Neuronal stem cell (in vitro differentiated cells): ENCODE measurements around the gene ENOX1.
"Not testable (repeated sequence)": the region's sequence is repeated elsewhere in the genome, so short reads cannot be mapped to it uniquely, and the experiment has no call there.

ENCODE experiments used
- DNase-seq: peaks from one replicate; pipeline ENCODE4 v3.0.0-alpha.2; 2013; ENCODE audit warnings: low spot score
- H2AFZ ChIP-seq: one replicate; pipeline ENCODE4 v1.6.1; 2013; ENCODE audit warnings: mild to moderate bottlenecking, low read length, inconsistent platforms
- H2AK5ac ChIP-seq: 2 replicates; pipeline ENCODE4 v1.6.1; 2013; ENCODE audit warnings: low read depth, mild to moderate bottlenecking, inconsistent platforms, low read length, moderate library complexity, mixed read lengths
- H2BK120ac ChIP-seq: 2 replicates; pipeline ENCODE4 v1.6.1; 2013; ENCODE audit warnings: low read depth, mild to moderate bottlenecking, inconsistent platforms, low read length, moderate library complexity, mixed read lengths
- H2BK12ac ChIP-seq: one replicate; pipeline ENCODE4 v1.6.1; 2013; ENCODE audit warnings: low read length, inconsistent platforms
- H2BK15ac ChIP-seq: 2 replicates; pipeline ENCODE4 v1.6.1; 2013; ENCODE audit warnings: mild to moderate bottlenecking, low read length, inconsistent platforms, mixed read lengths
- H2BK5ac ChIP-seq: one replicate; pipeline ENCODE4 v1.6.1; 2013; ENCODE audit warnings: inconsistent platforms, mild to moderate bottlenecking, low read length, moderate library complexity
- H3K14ac ChIP-seq: one replicate; pipeline ENCODE4 v1.6.1; 2013; ENCODE audit warnings: low read length, inconsistent platforms
- H3K18ac ChIP-seq: 2 replicates; pipeline ENCODE4 v1.6.1; 2013; ENCODE audit warnings: low read length, inconsistent platforms
- H3K23ac ChIP-seq: 2 replicates; pipeline ENCODE4 v1.6.1; 2013; ENCODE audit warnings: low read depth, mild to moderate bottlenecking, mixed read lengths, low read length, inconsistent platforms; ENCODE audit not compliant: poor library complexity
- H3K27ac ChIP-seq: replicated peaks from 3 replicates; pipeline ENCODE4 v1.5.1; 2013; ENCODE audit warnings: low read length, inconsistent platforms
- H3K27me3 ChIP-seq, 3 experiments: 2 replicates each; pipeline ENCODE4 v1.6.1; 2013; ENCODE audit warnings: low read length in 3 of 3, mild to moderate bottlenecking in 2 of 3, inconsistent platforms in 1 of 3, low read depth in 1 of 3, mixed read lengths in 1 of 3, moderate library complexity in 1 of 3; ENCODE audit not compliant: control insufficient read depth in 3 of 3, insufficient read depth in 3 of 3
- H3K36me3 ChIP-seq, 2 donors: replicated peaks in 1 of 2; 2 replicates each; pipeline ENCODE4 v1.6.1; 2013; ENCODE audit warnings: low read length in 2 of 2; ENCODE audit not compliant: control insufficient read depth in 2 of 2, insufficient read depth in 2 of 2
- H3K4ac ChIP-seq: 2 replicates; pipeline ENCODE4 v1.6.1; 2013; ENCODE audit warnings: inconsistent platforms, mild to moderate bottlenecking, low read length, moderate library complexity
- H3K4me1 ChIP-seq, 2 donors: 1 replicate in 1 of 2; 2 replicates in 1 of 2; pipeline ENCODE4 v1.6.1; 2013; ENCODE audit warnings: low read length in 2 of 2, low read depth in 1 of 2; ENCODE audit not compliant: control insufficient read depth in 2 of 2, insufficient read depth in 1 of 2
- H3K4me2 ChIP-seq: one replicate; pipeline ENCODE4 v1.6.1; 2013; ENCODE audit warnings: mild to moderate bottlenecking, low read length, inconsistent platforms; ENCODE audit not compliant: insufficient read depth, poor library complexity, severe bottlenecking
- H3K4me3 ChIP-seq, 2 donors: 2 replicates each; pipeline ENCODE4 v1.5.1; 2013; ENCODE audit warnings: low read length in 2 of 2, mild to moderate bottlenecking in 2 of 2, inconsistent platforms in 1 of 2, moderate library complexity in 1 of 2
- H3K79me1 ChIP-seq: one replicate; pipeline ENCODE4 v1.6.1; 2013; ENCODE audit warnings: low read depth, mild to moderate bottlenecking, inconsistent platforms, low read length, moderate library complexity
- H3K9ac ChIP-seq: one replicate; pipeline ENCODE4 v1.6.1; 2013; ENCODE audit warnings: mild to moderate bottlenecking, low read depth, low read length, inconsistent platforms; ENCODE audit not compliant: poor library complexity
- H3K9me3 ChIP-seq, 2 donors: replicated peaks in 1 of 2; 2 replicates each; pipeline versions ENCODE3 to v1.6.1; 2013; ENCODE audit warnings: low read length in 2 of 2, mild to moderate bottlenecking in 2 of 2, inconsistent platforms in 1 of 2, low read depth in 1 of 2, mixed read lengths in 1 of 2, moderate library complexity in 1 of 2; ENCODE audit not compliant: control insufficient read depth in 2 of 2, insufficient read depth in 1 of 2
- H4K8ac ChIP-seq: one replicate; pipeline ENCODE4 v1.6.1; 2013; ENCODE audit warnings: low read depth, mild to moderate bottlenecking, inconsistent platforms, low read length, moderate library complexity
- H4K91ac ChIP-seq: one replicate; pipeline ENCODE4 v1.6.1; 2013; ENCODE audit warnings: low read length, low read depth, mild to moderate bottlenecking, inconsistent platforms; ENCODE audit not compliant: poor library complexity
- WGBS, 2 donors: extraction: QIAGEN DNeasy Blood & Tissue Kit; methylation state at CpG; one replicate each; pipeline ENCODE4 v1.1.7; 2013; ENCODE audit warnings: missing lambda C conversion rate in 2 of 2, mixed read lengths in 1 of 2; ENCODE audit not compliant: insufficient read length in 2 of 2, insufficient replicate concordance in 1 of 2; ENCODE audit errors: extremely low coverage in 2 of 2; 5-methylcytosine and 5-hydroxymethylcytosine counted together

ENOX1 gene

DNA sequence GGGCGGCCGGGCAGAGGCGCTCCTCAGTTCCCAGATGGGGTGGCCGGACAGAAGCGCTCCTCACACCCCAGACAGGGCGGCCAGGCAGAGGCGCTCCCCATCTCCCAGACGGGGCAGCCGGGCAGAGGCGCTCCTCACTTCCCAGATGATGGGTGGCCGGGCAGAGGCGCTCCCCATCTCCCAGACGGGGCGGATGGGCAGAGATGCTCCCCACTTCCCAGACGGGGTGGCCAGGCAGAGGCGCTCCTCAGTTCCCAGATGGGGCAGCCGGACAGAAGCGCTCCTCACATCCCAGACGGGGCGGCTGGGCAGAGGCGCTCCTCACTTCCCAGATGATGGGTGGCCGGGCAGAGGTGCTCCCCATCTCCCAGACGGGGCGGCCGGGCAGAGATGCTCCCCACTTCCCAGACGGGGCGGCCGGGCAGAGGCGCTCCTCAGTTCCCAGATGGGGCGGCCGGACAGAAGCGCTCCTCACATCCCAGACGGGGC is 370.8 kb downstream of the ENOX1 start:
- H4K91ac ChIP-seq, H2BK15ac ChIP-seq, H2AFZ ChIP-seq, H3K4me1 ChIP-seq, H2BK120ac ChIP-seq, H3K4me3 ChIP-seq, H3K14ac ChIP-seq, H3K27ac ChIP-seq, H3K9ac ChIP-seq, H2AK5ac ChIP-seq, H3K23ac ChIP-seq, DNase-seq, H3K9me3 ChIP-seq, H3K18ac ChIP-seq, H4K8ac ChIP-seq, H3K36me3 ChIP-seq, H3K27me3 ChIP-seq, H3K4ac ChIP-seq, H2BK5ac ChIP-seq, H3K79me1 ChIP-seq, H3K4me2 ChIP-seq, H2BK12ac ChIP-seq: not testable (repeated sequence)
- WGBS, 2 donors, result no CpG with 5 or more reads among the region's 33 CpGs

GRCh38 chr13:43414111-43414510 is 372.7 kb downstream of the ENOX1 start:
- no peaks in the 10 kb centered on the region for H3K36me3 ChIP-seq
- H2BK120ac ChIP-seq, result no peak overlapping the region
- H4K8ac ChIP-seq, result no peak overlapping the region
- H3K14ac ChIP-seq, result no peak overlapping the region
- H3K27ac ChIP-seq, result no peak overlapping the region
- no peak overlapping the region for H2BK12ac ChIP-seq
- no peak for DNase-seq
- H3K4me2 ChIP-seq, result no peak overlapping the region
- no peak overlapping the region for H3K4me3 ChIP-seq
- no peak overlapping the region for H3K18ac ChIP-seq
- H3K27me3 ChIP-seq, result no peaks in the 10 kb centered on the region
- no peaks in the 10 kb centered on the region for H3K9me3 ChIP-seq
- no peak overlapping the region for H2AFZ ChIP-seq
- H3K79me1 ChIP-seq, result no peaks in the 10 kb centered on the region
- H2BK15ac ChIP-seq, result no peak overlapping the region
- no peak overlapping the region for H2AK5ac ChIP-seq
- no peaks in the 10 kb centered on the region for H3K4me1 ChIP-seq
- H3K23ac ChIP-seq, result no peak overlapping the region
- H3K4ac ChIP-seq, result no peak overlapping the region
- no peak overlapping the region for H2BK5ac ChIP-seq
- no peak overlapping the region for H3K9ac ChIP-seq
- H4K91ac ChIP-seq, result no peak overlapping the region

GRCh38 chr13:43411741-43412140 is 375.0 kb downstream of the ENOX1 start:
- H3K4me3 ChIP-seq, result no peak overlapping the region
- no peak overlapping the region for H2BK5ac ChIP-seq
- WGBS, 2 donors, result no CpG with 5 or more reads among the region's 9 CpGs

DNA sequence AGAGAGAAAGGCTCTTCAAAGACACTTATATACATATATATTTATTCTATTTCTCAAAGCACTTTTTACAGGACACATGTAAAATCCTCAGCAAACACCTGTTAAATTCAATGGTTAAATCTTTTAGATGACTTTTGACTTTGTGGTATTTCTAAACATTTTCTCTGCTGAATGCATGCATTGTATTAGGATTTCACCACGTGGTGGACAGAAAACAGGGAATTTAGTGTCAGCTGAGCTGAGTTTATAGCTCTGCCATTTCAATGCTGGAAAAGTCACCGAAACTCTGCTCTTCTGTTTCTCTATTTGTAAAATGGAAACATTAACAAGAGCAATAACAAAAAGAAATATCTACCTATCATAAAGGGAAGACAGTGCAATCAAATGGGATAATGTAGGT is 375.6 kb downstream of the ENOX1 start:
- H3K9me3 ChIP-seq, result no peaks in the 10 kb centered on the region
- H3K4me2 ChIP-seq, result no peak overlapping the region
- no peak overlapping the region for H2BK120ac ChIP-seq
- H3K79me1 ChIP-seq, result no peaks in the 10 kb centered on the region
- no peak overlapping the region for H3K4ac ChIP-seq
- no peaks in the 10 kb centered on the region for H3K36me3 ChIP-seq
- H3K4me3 ChIP-seq, result no peak overlapping the region
- no peak overlapping the region for H4K91ac ChIP-seq
- H2BK15ac ChIP-seq, result no peak overlapping the region
- H4K8ac ChIP-seq, result no peak overlapping the region
- H3K23ac ChIP-seq, result no peak overlapping the region
- no peak overlapping the region for H2AFZ ChIP-seq
- no peak overlapping the region for H3K9ac ChIP-seq
- H2AK5ac ChIP-seq, result no peak overlapping the region
- DNase-seq, result no peak
- H3K27ac ChIP-seq, result no peak overlapping the region
- H3K14ac ChIP-seq, result no peak overlapping the region
- H2BK5ac ChIP-seq, result no peak overlapping the region
- H3K27me3 ChIP-seq, result no peaks in the 10 kb centered on the region
- no peaks in the 10 kb centered on the region for H3K4me1 ChIP-seq
- no CpG with 5 or more reads among the region's 2 CpGs for WGBS, 2 donors
- H3K18ac ChIP-seq, result no peak overlapping the region
- H2BK12ac ChIP-seq, result no peak overlapping the region

More at GRCh38 chr13:43411741-43412140, 375.0 kb downstream of the ENOX1 start:
- DNase-seq, result no peak
- H3K23ac ChIP-seq, result no peak overlapping the region
- H2BK120ac ChIP-seq, result no peak overlapping the region
- no peak overlapping the region for H4K8ac ChIP-seq
- no peaks in the 10 kb centered on the region for H3K9me3 ChIP-seq
- no peak overlapping the region for H2AK5ac ChIP-seq
- no peak overlapping the region for H3K14ac ChIP-seq
- H3K36me3 ChIP-seq, result no peaks in the 10 kb centered on the region
- no peak overlapping the region for H3K18ac ChIP-seq
- no peak overlapping the region for H3K4me2 ChIP-seq
- H2AFZ ChIP-seq, result no peak overlapping the region
- no peaks in the 10 kb centered on the region for H3K79me1 ChIP-seq
- H3K27ac ChIP-seq, result no peak overlapping the region
- no peaks in the 10 kb centered on the region for H3K4me1 ChIP-seq
- no peak overlapping the region for H2BK12ac ChIP-seq
- no peak overlapping the region for H3K9ac ChIP-seq
- H3K4ac ChIP-seq, result no peak overlapping the region
- no peak overlapping the region for H2BK15ac ChIP-seq
- H4K91ac ChIP-seq, result no peak overlapping the region
- no peaks in the 10 kb centered on the region for H3K27me3 ChIP-seq
